ENCODE results near the gene NOS1. TPM values are rescaled to one million over a fixed set of nuclear protein-coding genes. Genes with fewer than 3 reads are reported as not detected.

Gene NOS1
- 0.11 and 0.19 TPM in 2 replicates for total RNA-seq (ENCODE audit: low replicate concordance)

DNA sequence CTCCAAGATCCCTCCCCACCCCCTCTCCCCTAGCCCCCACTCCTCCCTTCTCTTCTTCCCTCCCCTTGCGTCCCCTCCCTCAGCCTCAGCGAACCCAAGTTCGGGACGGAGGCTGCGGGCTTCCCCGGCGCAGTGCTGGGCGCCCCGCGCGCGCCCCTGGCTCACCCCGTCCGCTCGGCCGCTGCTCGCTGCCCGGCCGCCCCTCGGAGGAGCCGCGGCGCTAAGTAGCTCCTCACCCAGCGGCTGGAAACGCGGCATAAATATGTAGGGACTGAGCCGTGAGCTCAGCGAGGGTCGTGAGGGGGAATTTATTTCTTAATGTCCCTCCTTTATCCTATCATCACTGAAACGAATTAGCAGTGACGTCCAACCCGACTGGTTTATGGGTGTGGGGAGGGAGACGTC lies at the start of gene NOS1:
Gene NOS1 (minus strand): TSS at position 280 of the 405 bp plus-strand sequence. CDS start 30,557 bp downstream, outside the sequence.
- no peaks in the 10 kb centered on the region for H3F3A ChIP-seq (ENCODE audit: low read depth)
- H2AFZ ChIP-seq (replicated peaks): peak within 1 kb of the TSS; percentile 93
- peaks cover 2% of the 10 kb centered on the region for H3K4me1 Mint-ChIP-seq
- no peaks in the 10 kb centered on the region for H3K36me3 Mint-ChIP-seq
- peaks cover 71% of the 10 kb centered on the region for H3K27me3 Mint-ChIP-seq (ENCODE audit: insufficient read depth, low read depth)
- DNase-seq (ENCODE audit: low spot score): peak; percentile 63
- H3K27me3 ChIP-seq: peaks cover 100% of the 10 kb centered on the region
- peak within 1 kb of the TSS; percentile 99 for H3K4me2 ChIP-seq
- peak within 1 kb of the TSS; percentile 70 for H3K4me3 Mint-ChIP-seq
- H3K27ac ChIP-seq: no peak within 1 kb of the TSS
- H3K4me1 ChIP-seq: peaks cover 5% of the 10 kb centered on the region
- no peak within 1 kb of the TSS for H3K9ac ChIP-seq
- TF ChIP-seq EZH2phosphoT487 (IDR thresholded peaks at IDR 0.05) (peak; percentile 48), EZH2 (IDR thresholded peaks at IDR 0.05) (peak; percentile 81)
- TF ChIP-seq, protein P1, sequence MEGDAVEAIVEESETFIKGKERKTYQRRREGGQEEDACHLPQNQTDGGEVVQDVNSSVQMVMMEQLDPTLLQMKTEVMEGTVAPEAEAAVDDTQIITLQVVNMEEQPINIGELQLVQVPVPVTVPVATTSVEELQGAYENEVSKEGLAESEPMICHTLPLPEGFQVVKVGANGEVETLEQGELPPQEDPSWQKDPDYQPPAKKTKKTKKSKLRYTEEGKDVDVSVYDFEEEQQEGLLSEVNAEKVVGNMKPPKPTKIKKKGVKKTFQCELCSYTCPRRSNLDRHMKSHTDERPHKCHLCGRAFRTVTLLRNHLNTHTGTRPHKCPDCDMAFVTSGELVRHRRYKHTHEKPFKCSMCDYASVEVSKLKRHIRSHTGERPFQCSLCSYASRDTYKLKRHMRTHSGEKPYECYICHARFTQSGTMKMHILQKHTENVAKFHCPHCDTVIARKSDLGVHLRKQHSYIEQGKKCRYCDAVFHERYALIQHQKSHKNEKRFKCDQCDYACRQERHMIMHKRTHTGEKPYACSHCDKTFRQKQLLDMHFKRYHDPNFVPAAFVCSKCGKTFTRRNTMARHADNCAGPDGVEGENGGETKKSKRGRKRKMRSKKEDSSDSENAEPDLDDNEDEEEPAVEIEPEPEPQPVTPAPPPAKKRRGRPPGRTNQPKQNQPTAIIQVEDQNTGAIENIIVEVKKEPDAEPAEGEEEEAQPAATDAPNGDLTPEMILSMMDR (IDR thresholded peaks at IDR 0.05): no peak
- no peak within 1 kb of the TSS for H3K27ac Mint-ChIP-seq
- peak within 1 kb of the TSS; percentile 74 for H3K4me3 ChIP-seq
- no peaks in the 10 kb centered on the region for H3K36me3 ChIP-seq
- H3K9me3 ChIP-seq (ENCODE audit: low read depth): no peaks in the 10 kb centered on the region
- peaks cover 5% of the 10 kb centered on the region for H4K20me1 ChIP-seq (ENCODE audit: low read depth)
- no peaks in the 10 kb centered on the region for H3K9me3 Mint-ChIP-seq
- H3K79me2 ChIP-seq (ENCODE audit: low read depth): no peaks in the 10 kb centered on the region

DNA sequence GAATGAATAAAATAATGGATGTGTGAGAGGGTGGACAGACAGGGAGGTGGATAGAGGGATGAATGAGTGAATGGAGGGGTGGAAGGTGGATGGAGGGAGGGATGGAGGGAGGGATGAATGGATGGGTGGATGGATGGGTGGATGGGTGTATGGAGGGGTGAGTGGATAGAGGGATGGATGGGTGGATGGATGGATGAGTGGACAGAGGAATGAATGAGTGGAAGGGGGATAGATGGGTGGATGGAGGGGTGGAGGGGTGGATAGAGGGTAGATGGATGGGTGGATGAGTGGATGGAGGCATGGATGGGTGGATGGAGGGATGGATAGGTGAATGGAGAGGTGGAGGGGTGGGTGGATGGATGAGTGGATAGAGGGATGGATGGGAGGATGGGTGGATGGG lies 47.9 kb upstream of the NOS1 start:
- Histone ChIP-seq H3K36me3 (no peaks in the 10 kb centered on the region), H3K27me3 (no peaks in the 10 kb centered on the region), H3K79me2 (ENCODE audit: low read depth) (no peaks in the 10 kb centered on the region), H4K20me1 (ENCODE audit: low read depth) (no peaks in the 10 kb centered on the region), H2AFZ (replicated peaks) (no peak overlapping the region), H3K9me3 (ENCODE audit: low read depth) (no peaks in the 10 kb centered on the region), H3K4me1 (peaks cover 10% of the 10 kb centered on the region), H3F3A (ENCODE audit: low read depth) (no peaks in the 10 kb centered on the region), H3K4me3 (no peak overlapping the region), H3K4me2 (no peak overlapping the region), H3K9ac (no peak overlapping the region), H3K27ac (no peak overlapping the region)
- Mint-ChIP-seq H3K4me3 (no peak overlapping the region), H3K9me3 (no peaks in the 10 kb centered on the region), H3K36me3 (no peaks in the 10 kb centered on the region), H3K27me3 (ENCODE audit: insufficient read depth, low read depth) (peaks cover 11% of the 10 kb centered on the region), H3K4me1 (peaks cover 10% of the 10 kb centered on the region), H3K27ac (no peak overlapping the region)
- no peak for DNase-seq (ENCODE audit: low spot score)
- no peak for TF ChIP-seq EZH2phosphoT487 (IDR thresholded peaks at IDR 0.05)
- TF ChIP-seq, protein P1 (IDR thresholded peaks at IDR 0.05): no peak
- TF ChIP-seq EZH2 (IDR thresholded peaks at IDR 0.05): no peak

DNA sequence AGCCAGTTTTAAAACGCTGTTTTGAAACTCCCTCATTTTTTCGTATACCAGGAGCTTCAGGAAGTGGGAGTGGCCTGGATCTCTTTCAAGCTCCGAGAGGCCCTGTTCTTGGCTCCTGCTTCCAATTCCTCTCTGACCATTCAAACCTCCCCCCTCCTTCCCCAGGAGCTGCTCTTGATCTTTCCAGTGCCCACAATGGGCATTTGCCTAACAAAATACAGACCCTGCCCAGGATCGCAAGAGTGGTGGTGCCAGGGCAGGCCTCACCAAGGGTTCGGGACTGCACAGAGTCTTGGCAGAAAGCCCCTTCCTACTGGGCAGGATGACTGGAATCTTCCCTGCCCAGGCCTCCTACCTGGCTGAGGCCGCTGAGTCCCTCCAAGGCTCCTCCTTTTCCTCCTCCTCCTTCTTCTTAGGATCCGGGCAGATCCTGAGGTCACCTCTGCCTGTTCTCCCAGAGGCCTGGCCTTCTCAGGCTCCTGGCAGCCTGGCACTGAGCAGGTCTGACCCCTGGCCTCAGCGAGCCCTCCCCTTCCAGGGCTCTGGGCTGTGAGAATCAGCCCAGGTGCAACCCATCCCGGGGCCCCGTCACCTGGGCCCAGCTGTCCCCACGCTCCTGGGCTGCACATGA lies 46.9 kb upstream of the NOS1 start:
- Histone ChIP-seq H3K36me3 (no peaks in the 10 kb centered on the region), H4K20me1 (ENCODE audit: low read depth) (no peaks in the 10 kb centered on the region), H3K27ac (no peak overlapping the region), H3K4me1 (peaks cover 10% of the 10 kb centered on the region), H3K9ac (no peak overlapping the region), H3K79me2 (ENCODE audit: low read depth) (no peaks in the 10 kb centered on the region), H3K9me3 (ENCODE audit: low read depth) (no peaks in the 10 kb centered on the region), H3F3A (ENCODE audit: low read depth) (no peaks in the 10 kb centered on the region), H3K27me3 (no peaks in the 10 kb centered on the region), H3K4me2 (peak overlapping the region; percentile 48), H3K4me3 (no peak overlapping the region), H2AFZ (replicated peaks) (peak overlapping the region; percentile 98)
- DNase-seq (ENCODE audit: low spot score): peak; percentile 13
- TF ChIP-seq, protein P1 (IDR thresholded peaks at IDR 0.05): no peak
- no peak for TF ChIP-seq EZH2phosphoT487 (IDR thresholded peaks at IDR 0.05)
- TF ChIP-seq EZH2 (IDR thresholded peaks at IDR 0.05): no peak
- Mint-ChIP-seq H3K4me3 (no peak overlapping the region), H3K9me3 (peaks cover 4% of the 10 kb centered on the region), H3K4me1 (peaks cover 10% of the 10 kb centered on the region), H3K36me3 (no peaks in the 10 kb centered on the region), H3K27me3 (ENCODE audit: insufficient read depth, low read depth) (peaks cover 9% of the 10 kb centered on the region), H3K27ac (peak overlapping the region; percentile 43)
